HCT116 (cell line): ENCODE data around the gene ROGDI.

ENCODE experiments used
- CEBPB ChIP-seq: IDR thresholded peaks from 2 replicates; pipeline ENCODE4 v1.6.1; 2012; ENCODE audit warnings: low read depth
- CTCF ChIP-seq, 3 experiments: fragments of 200-600 bp in 1 of 3; sonication (generic) in 1 of 3; IDR thresholded peaks in 2 of 3; conservative IDR thresholded peaks in 1 of 3; 2 replicates each; pipeline ENCODE4 v1.5.1; 2012 to 2017; ENCODE audit warnings: low read depth in 2 of 3, low read length in 2 of 3, antibody characterized with exemption in 1 of 3, borderline replicate concordance in 1 of 3, control low read depth in 1 of 3, mild to moderate bottlenecking in 1 of 3, mixed read lengths in 1 of 3, mixed run types in 1 of 3, moderate library complexity in 1 of 3; ENCODE audit not compliant: insufficient read depth in 1 of 3
- EZH2 ChIP-seq: fragments of 200-600 bp; sonication (generic); IDR thresholded peaks from 2 replicates; pipeline ENCODE4 v1.6.1; 2017; ENCODE audit warnings: antibody characterized with exemption, mixed run types
- POLR2A ChIP-seq: IDR thresholded peaks from 2 replicates; pipeline ENCODE4 v1.7.0; 2011; ENCODE audit warnings: borderline replicate concordance; ENCODE audit not compliant: insufficient read depth, insufficient read length; ENCODE audit errors: extremely low read depth
- POLR2AphosphoS5 ChIP-seq: IDR thresholded peaks from 2 replicates; pipeline ENCODE4 v1.6.1; 2011; ENCODE audit warnings: mild to moderate bottlenecking, low read depth, low read length, moderate library complexity
- RAD21 ChIP-seq: IDR thresholded peaks from 2 replicates; pipeline ENCODE4 v1.6.1; 2012; ENCODE audit warnings: low read depth, mild to moderate bottlenecking
- REST ChIP-seq: IDR thresholded peaks from 2 replicates; pipeline ENCODE4 v1.6.1; 2012; ENCODE audit warnings: low read depth
- SP1 ChIP-seq: IDR thresholded peaks from 2 replicates; pipeline ENCODE4 v1.6.1; 2012; ENCODE audit warnings: low read depth
- ZFX ChIP-seq: fragments of 450-650 bp; IDR thresholded peaks from 2 replicates; pipeline ENCODE4 v1.6.1; 2017

- TF ChIP-seq CTCF (IDR thresholded peaks at IDR 0.05 in 2 of 3, conservative IDR thresholded peaks at IDR 0.05 in 1 of 3; ENCODE audit: borderline replicate concordance in 1 of 3, insufficient read depth in 1 of 3, low read depth in 2 of 3, low read length in 2 of 3) (no peak), POLR2A (no peak), EZH2 (no peak), SP1 (no peak), CEBPB (no peak), ZFX (no peak), POLR2AphosphoS5 (no peak), RAD21 (no peak), REST (no peak)
Measured at GRCh38 chr16:4800290-4801041, 2.0 kb downstream of the ROGDI start.
